Liver (tissue), 9 donors: ENCODE data around the gene WSCD1. TPM values are rescaled to one million over a fixed set of nuclear protein-coding genes. Genes with fewer than 3 reads are reported as not detected.

Experiments
- DNase-seq: peaks from one replicate; pipeline ENCODE4 v3.0.0-alpha.2; 2017; ENCODE audit warnings: low spot score
- H3K27ac ChIP-seq, 2 donors: one replicate each; pipeline ENCODE4 v1.7.0; 2013; ENCODE audit warnings: inconsistent platforms in 2 of 2, low read length in 2 of 2, control low read depth in 1 of 2, low read depth in 1 of 2, mild to moderate bottlenecking in 1 of 2
- H3K27me3 ChIP-seq, 4 donors: one replicate each; pipeline versions ENCODE4 v1.6.1 to v1.7.0; 2013; ENCODE audit warnings: low read length in 3 of 4, inconsistent platforms in 1 of 4, mild to moderate bottlenecking in 1 of 4, moderate library complexity in 1 of 4; ENCODE audit not compliant: control insufficient read depth in 4 of 4, insufficient read depth in 4 of 4
- H3K36me3 ChIP-seq, 4 donors: one replicate each; pipeline versions ENCODE4 v1.6.1 to v1.7.0; 2013; ENCODE audit warnings: low read length in 3 of 4, mild to moderate bottlenecking in 3 of 4, low read depth in 1 of 4, moderate library complexity in 1 of 4; ENCODE audit not compliant: control insufficient read depth in 4 of 4, insufficient read depth in 3 of 4
- H3K4me1 ChIP-seq, 4 donors: one replicate each; pipeline versions ENCODE4 v1.6.1 to v1.7.0; 2013; ENCODE audit warnings: low read length in 3 of 4, mild to moderate bottlenecking in 3 of 4, moderate library complexity in 1 of 4; ENCODE audit not compliant: control insufficient read depth in 4 of 4, insufficient read depth in 4 of 4
- H3K4me3 ChIP-seq, 3 donors: one replicate each; pipeline versions ENCODE4 v1.6.1 to v1.7.0; 2013; ENCODE audit warnings: low read length in 3 of 3, control low read depth in 1 of 3, low read depth in 1 of 3, mild to moderate bottlenecking in 1 of 3
- H3K9ac ChIP-seq, 2 donors: one replicate each; pipeline ENCODE4 v1.7.0; 2013; ENCODE audit warnings: low read length in 2 of 2, mild to moderate bottlenecking in 2 of 2, moderate library complexity in 2 of 2, control low read depth in 1 of 2, low read depth in 1 of 2
- H3K9me3 ChIP-seq, 4 donors: one replicate each; pipeline versions ENCODE4 v1.6.1 to v1.7.0; 2013; ENCODE audit warnings: low read length in 3 of 4; ENCODE audit not compliant: control insufficient read depth in 4 of 4
- EGR1 ChIP-seq, 2 donors: IDR thresholded peaks; 2 replicates each; pipeline ENCODE4 v1.6.1; 2016 to 2018; ENCODE audit warnings: antibody characterized with exemption in 2 of 2, low read depth in 2 of 2
- FOXA1 ChIP-seq: IDR thresholded peaks from 2 replicates; pipeline ENCODE4 v1.6.1; 2016; ENCODE audit warnings: antibody characterized with exemption
- FOXA2 ChIP-seq: IDR thresholded peaks from 2 replicates; pipeline ENCODE4 v1.6.1; 2016; ENCODE audit warnings: antibody characterized with exemption
- GABPA ChIP-seq, 2 donors: IDR thresholded peaks in 1 of 2; conservative IDR thresholded peaks in 1 of 2; 2 replicates each; pipeline ENCODE4 v1.6.1; 2016; ENCODE audit warnings: antibody characterized with exemption in 2 of 2, mild to moderate bottlenecking in 1 of 2, moderate library complexity in 1 of 2
- HNF4G ChIP-seq: IDR thresholded peaks from 2 replicates; pipeline ENCODE4 v1.6.1; 2016; ENCODE audit warnings: antibody characterized with exemption
- JUND ChIP-seq, 2 donors: IDR thresholded peaks; 2 replicates each; pipeline ENCODE4 v1.6.1; 2016; ENCODE audit warnings: antibody characterized with exemption in 2 of 2
- NR2F2 ChIP-seq: IDR thresholded peaks from 2 replicates; pipeline ENCODE4 v1.6.1; 2016; ENCODE audit warnings: antibody characterized with exemption
- RAD21 ChIP-seq, 2 donors: IDR thresholded peaks; 2 replicates each; pipeline ENCODE4 v1.6.1; 2016; ENCODE audit warnings: antibody characterized with exemption in 2 of 2, mild to moderate bottlenecking in 2 of 2
- RXRA ChIP-seq, 2 donors: IDR thresholded peaks; 2 replicates each; pipeline ENCODE4 v1.6.1; 2017 to 2018; ENCODE audit warnings: antibody characterized with exemption in 2 of 2, mild to moderate bottlenecking in 1 of 2
- SP1 ChIP-seq: IDR thresholded peaks from 2 replicates; pipeline ENCODE4 v1.6.1; 2018; ENCODE audit warnings: antibody characterized with exemption, mild to moderate bottlenecking
- TAF1 ChIP-seq: conservative IDR thresholded peaks from 2 replicates; pipeline ENCODE4 v1.6.1; 2016; ENCODE audit warnings: antibody characterized with exemption, mild to moderate bottlenecking
- YY1 ChIP-seq: IDR thresholded peaks from 2 replicates; pipeline ENCODE4 v1.6.1; 2016; ENCODE audit warnings: antibody characterized with exemption, mild to moderate bottlenecking
- WGBS: extraction: QIAGEN DNeasy Blood & Tissue Kit; methylation state at CpG from one replicate; pipeline ENCODE4 v1.1.7; 2013; 5-methylcytosine and 5-hydroxymethylcytosine counted together
- polyA plus RNA-seq, 2 donors: library from polyadenylated mRNA; stranded (reverse) in 1 of 2; unstranded in 1 of 2; fragments of 200-250 nt in 1 of 2; fragments of >200 nt in 1 of 2; fragmentation: Nextera tagmentation in 1 of 2; extraction: Ambion mirVana in 1 of 2; gene quantifications; one replicate each; pipeline versions ENCODE4 v1.2.1 to v1.2.3, GENCODE V29; 2013 to 2015
- total RNA-seq, 2 donors: library from RNA; depleted of rRNA; stranded (reverse); fragments of >200 nt; gene quantifications; one replicate each; pipeline ENCODE4 v1.2.3, GENCODE V29; 2014
- TF ChIP-seq, protein P1 (sequence below): fragments of 150-350 bp; IDR thresholded peaks from 2 replicates; pipeline ENCODE4 v1.5.1; 2017; ENCODE audit warnings: improper control_type of control experiment, low read depth, low read length; ENCODE audit not compliant: missing input control
- TF ChIP-seq, protein P2 (sequence below): IDR thresholded peaks from 2 replicates; pipeline ENCODE4 v1.6.1; 2016; ENCODE audit warnings: antibody characterized with exemption
- TF ChIP-seq, protein P3 (sequence below): IDR thresholded peaks from 2 replicates; pipeline ENCODE4 v1.6.1; 2016; ENCODE audit warnings: antibody characterized with exemption
- TF ChIP-seq, protein P4 (sequence below): IDR thresholded peaks from 2 replicates; pipeline ENCODE4 v1.6.1; 2016; ENCODE audit warnings: antibody characterized with exemption, mild to moderate bottlenecking
- donor health status: healthy.
- donor health status: healthy.
- donor health status: healthy.
- donor health status: healthy.
- donor health status: healthy.

WSCD1 gene
- total and polyA plus RNA-seq, 4 donors: 0.10 to 3.8 (median 1.3) TPM

DNA sequence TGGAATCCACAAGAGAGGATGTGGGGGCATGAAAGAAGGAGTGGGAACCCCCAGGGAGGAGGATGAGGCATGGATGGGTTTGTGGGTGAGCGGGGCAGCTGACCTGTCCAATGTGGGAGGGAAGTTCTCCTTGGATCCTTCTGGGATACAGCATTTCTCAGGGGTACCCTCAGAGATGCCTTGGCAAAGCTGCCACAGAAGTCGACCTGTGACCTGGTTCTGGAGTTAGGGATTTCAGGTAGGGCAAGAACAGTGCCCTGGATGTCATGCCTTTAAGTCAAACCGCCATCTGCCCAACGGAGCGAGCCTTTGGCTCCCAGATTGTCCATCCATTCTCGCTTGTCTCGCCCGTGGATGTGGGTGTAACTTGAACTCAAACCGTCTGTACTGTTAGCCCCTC is 30.0 kb downstream of the WSCD1 start:
- no peaks in the 10 kb centered on the region for H3K36me3 ChIP-seq
- WGBS: 91% methylated on average over 9 of the region's 9 CpGs
- H3K9ac ChIP-seq: no peak overlapping the region
- H3K4me3 ChIP-seq: no peak overlapping the region
- no peak for DNase-seq
- no peak for TF ChIP-seq TAF1
- TF ChIP-seq GABPA (IDR thresholded peaks at IDR 0.05 in 1 of 2, conservative IDR thresholded peaks at IDR 0.05 in 1 of 2): no peak
- TF ChIP-seq NR2F2: no peak
- no peak for TF ChIP-seq FOXA2
- no peak for TF ChIP-seq JUND (IDR thresholded peaks at IDR 0.05)
- TF ChIP-seq SP1: no peak
- no peak for TF ChIP-seq YY1
- no peak for TF ChIP-seq RAD21 (IDR thresholded peaks at IDR 0.05)
- TF ChIP-seq EGR1 (IDR thresholded peaks at IDR 0.05; ENCODE audit: low read depth in 2 of 2): no peak
- TF ChIP-seq, protein P1, sequence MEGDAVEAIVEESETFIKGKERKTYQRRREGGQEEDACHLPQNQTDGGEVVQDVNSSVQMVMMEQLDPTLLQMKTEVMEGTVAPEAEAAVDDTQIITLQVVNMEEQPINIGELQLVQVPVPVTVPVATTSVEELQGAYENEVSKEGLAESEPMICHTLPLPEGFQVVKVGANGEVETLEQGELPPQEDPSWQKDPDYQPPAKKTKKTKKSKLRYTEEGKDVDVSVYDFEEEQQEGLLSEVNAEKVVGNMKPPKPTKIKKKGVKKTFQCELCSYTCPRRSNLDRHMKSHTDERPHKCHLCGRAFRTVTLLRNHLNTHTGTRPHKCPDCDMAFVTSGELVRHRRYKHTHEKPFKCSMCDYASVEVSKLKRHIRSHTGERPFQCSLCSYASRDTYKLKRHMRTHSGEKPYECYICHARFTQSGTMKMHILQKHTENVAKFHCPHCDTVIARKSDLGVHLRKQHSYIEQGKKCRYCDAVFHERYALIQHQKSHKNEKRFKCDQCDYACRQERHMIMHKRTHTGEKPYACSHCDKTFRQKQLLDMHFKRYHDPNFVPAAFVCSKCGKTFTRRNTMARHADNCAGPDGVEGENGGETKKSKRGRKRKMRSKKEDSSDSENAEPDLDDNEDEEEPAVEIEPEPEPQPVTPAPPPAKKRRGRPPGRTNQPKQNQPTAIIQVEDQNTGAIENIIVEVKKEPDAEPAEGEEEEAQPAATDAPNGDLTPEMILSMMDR: no peak
- TF ChIP-seq, protein P2, sequence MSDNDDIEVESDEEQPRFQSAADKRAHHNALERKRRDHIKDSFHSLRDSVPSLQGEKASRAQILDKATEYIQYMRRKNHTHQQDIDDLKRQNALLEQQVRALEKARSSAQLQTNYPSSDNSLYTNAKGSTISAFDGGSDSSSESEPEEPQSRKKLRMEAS: no peak
- no peak overlapping the region for H3K27ac ChIP-seq
- H3K9me3 ChIP-seq: no peaks in the 10 kb centered on the region
- no peaks in the 10 kb centered on the region for H3K4me1 ChIP-seq
- no peaks in the 10 kb centered on the region for H3K27me3 ChIP-seq

DNA sequence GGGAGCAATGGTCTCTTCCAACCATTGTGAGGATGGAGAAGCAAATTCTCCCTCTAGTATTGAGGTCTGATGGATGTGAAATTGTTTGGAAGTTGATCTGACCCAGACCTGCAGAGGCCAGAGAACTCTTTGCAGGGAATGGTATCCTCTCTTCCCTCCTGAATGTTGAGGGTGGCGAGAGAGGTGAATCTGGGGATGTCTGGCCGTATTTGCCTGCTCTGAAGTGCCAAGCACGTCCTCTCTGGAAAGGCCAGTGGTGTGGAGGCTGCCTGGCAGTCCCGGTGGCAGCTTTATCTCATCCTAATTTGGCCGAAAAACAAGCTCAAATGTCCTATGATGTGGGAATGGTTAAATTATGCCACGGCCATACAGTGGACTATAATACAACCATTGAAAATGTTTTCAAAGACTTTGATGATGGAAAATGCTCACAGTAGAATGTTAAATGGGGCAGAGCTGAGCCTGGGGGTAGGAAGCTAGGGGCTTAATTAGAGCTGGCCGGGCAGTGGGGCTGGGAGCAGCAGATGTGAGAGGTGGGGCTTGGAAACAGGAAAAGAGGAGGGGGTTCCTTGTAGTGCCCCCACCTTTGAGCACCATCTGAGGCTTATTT is 30.8 kb downstream of the WSCD1 start:
- Histone ChIP-seq H3K4me1 (no peaks in the 10 kb centered on the region), H3K36me3 (no peaks in the 10 kb centered on the region), H3K9me3 (no peaks in the 10 kb centered on the region), H3K4me3 (no peak overlapping the region), H3K27ac (no peak overlapping the region), H3K9ac (no peak overlapping the region), H3K27me3 (no peaks in the 10 kb centered on the region)
- no peak for DNase-seq
- 86% methylated on average over 7 of the region's 7 CpGs for WGBS
- TF ChIP-seq, protein P3, sequence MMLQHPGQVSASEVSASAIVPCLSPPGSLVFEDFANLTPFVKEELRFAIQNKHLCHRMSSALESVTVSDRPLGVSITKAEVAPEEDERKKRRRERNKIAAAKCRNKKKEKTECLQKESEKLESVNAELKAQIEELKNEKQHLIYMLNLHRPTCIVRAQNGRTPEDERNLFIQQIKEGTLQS: no peak
- no peak for TF ChIP-seq RXRA (IDR thresholded peaks at IDR 0.05)
- TF ChIP-seq NR2F2: no peak
- TF ChIP-seq, protein P2: no peak
- TF ChIP-seq, protein P1: no peak
- TF ChIP-seq HNF4G: no peak
- TF ChIP-seq EGR1 (IDR thresholded peaks at IDR 0.05; ENCODE audit: low read depth in 2 of 2): no peak
- no peak for TF ChIP-seq RAD21 (IDR thresholded peaks at IDR 0.05)
- TF ChIP-seq, protein P4, sequence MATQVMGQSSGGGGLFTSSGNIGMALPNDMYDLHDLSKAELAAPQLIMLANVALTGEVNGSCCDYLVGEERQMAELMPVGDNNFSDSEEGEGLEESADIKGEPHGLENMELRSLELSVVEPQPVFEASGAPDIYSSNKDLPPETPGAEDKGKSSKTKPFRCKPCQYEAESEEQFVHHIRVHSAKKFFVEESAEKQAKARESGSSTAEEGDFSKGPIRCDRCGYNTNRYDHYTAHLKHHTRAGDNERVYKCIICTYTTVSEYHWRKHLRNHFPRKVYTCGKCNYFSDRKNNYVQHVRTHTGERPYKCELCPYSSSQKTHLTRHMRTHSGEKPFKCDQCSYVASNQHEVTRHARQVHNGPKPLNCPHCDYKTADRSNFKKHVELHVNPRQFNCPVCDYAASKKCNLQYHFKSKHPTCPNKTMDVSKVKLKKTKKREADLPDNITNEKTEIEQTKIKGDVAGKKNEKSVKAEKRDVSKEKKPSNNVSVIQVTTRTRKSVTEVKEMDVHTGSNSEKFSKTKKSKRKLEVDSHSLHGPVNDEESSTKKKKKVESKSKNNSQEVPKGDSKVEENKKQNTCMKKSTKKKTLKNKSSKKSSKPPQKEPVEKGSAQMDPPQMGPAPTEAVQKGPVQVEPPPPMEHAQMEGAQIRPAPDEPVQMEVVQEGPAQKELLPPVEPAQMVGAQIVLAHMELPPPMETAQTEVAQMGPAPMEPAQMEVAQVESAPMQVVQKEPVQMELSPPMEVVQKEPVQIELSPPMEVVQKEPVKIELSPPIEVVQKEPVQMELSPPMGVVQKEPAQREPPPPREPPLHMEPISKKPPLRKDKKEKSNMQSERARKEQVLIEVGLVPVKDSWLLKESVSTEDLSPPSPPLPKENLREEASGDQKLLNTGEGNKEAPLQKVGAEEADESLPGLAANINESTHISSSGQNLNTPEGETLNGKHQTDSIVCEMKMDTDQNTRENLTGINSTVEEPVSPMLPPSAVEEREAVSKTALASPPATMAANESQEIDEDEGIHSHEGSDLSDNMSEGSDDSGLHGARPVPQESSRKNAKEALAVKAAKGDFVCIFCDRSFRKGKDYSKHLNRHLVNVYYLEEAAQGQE: no peak
- no peak for TF ChIP-seq FOXA1
